Activated CD8-positive, alpha-beta memory T cell treated with anti-CD3 and anti-CD28 coated beads, Interleukin-2, amount 50 U/mL, for 1 hour (primary cell): ENCODE measurements around the gene NTSR1.

Experiments used
- DNase-seq: peaks from one replicate; pipeline ENCODE4 v3.0.0-alpha.2; 2020; ENCODE audit errors: extremely low read depth

Gene NTSR1

GRCh38 chr20:62694106-62694505 is 14.5 kb upstream of the NTSR1 start:
- DNase-seq = no peak

GRCh38 chr20:62694868-62695267 is 13.8 kb upstream of the NTSR1 start:
- DNase-seq = no peak

- DNase-seq = no peak
These were observed 12.9 kb upstream of the NTSR1 start for GRCh38 chr20:62695448-62696414.

GRCh38 chr20:62696434-62696957 is 12.1 kb upstream of the NTSR1 start:
- DNase-seq = no peak

- no peak for DNase-seq
These were observed 11.6 kb upstream of the NTSR1 start for GRCh38 chr20:62696989-62697388.

- DNase-seq = no peak
These were observed 11.1 kb upstream of the NTSR1 start for GRCh38 chr20:62697468-62697912.

GRCh38 chr20:62698231-62698630 is 10.4 kb upstream of the NTSR1 start:
- no peak for DNase-seq

- DNase-seq = no peak
These were observed 9.3 kb upstream of the NTSR1 start for GRCh38 chr20:62699296-62699695.

GRCh38 chr20:62699741-62700140 is 8.9 kb upstream of the NTSR1 start:
- no peak for DNase-seq

GRCh38 chr20:62700261-62700930 is 8.2 kb upstream of the NTSR1 start:
- DNase-seq = no peak

GRCh38 chr20:62701161-62702012 is 7.2 kb upstream of the NTSR1 start:
- DNase-seq = no peak

- DNase-seq = no peak
These were observed 6.7 kb upstream of the NTSR1 start for GRCh38 chr20:62702013-62702300.

- DNase-seq = no peak
These were observed 5.5 kb upstream of the NTSR1 start for GRCh38 chr20:62702895-62703852.

- no peak for DNase-seq
These were observed 4.8 kb upstream of the NTSR1 start for GRCh38 chr20:62703853-62704228.

GRCh38 chr20:62704341-62704948 is 4.2 kb upstream of the NTSR1 start:
- DNase-seq = no peak

GRCh38 chr20:62705627-62706026 is 3.0 kb upstream of the NTSR1 start:
- no peak for DNase-seq

- DNase-seq = no peak
These were observed 2.3 kb upstream of the NTSR1 start for GRCh38 chr20:62706344-62706743.

GRCh38 chr20:62706857-62707256 is 1.8 kb upstream of the NTSR1 start:
- DNase-seq = no peak

GRCh38 chr20:62707276-62707920 is 1.2 kb upstream of the NTSR1 start:
- DNase-seq = no peak
